Endothelial cell of umbilical vein (primary cell): ENCODE measurements around the gene TPO. TPM values are rescaled to one million over a fixed set of nuclear protein-coding genes. Genes with fewer than 3 reads are reported as not detected.

Experiments used
- BruUV-seq: library from RNA; stranded (reverse); fragments of 400-500 nt; replicated peaks from 2 replicates; lab custom pipeline; 2021; lab: Mats Ljungman, UMichigan
- CTCF ChIA-PET: fragments of 300-600, 350-600 bp; sonication (Branson Sonifier 250); formaldehyde crosslinking; loops from one replicate; lab custom pipeline; 2021; ENCODE audit warnings: antibody characterized with exemption, inconsistent platforms; lab: Charles Lee
- POLR2A ChIA-PET: fragments of 300-600, 350-600 bp; sonication (Branson Sonifier 250); formaldehyde crosslinking; loops from one replicate; lab custom pipeline; 2021; ENCODE audit warnings: antibody characterized with exemption, inconsistent platforms; lab: Charles Lee
- DNase-seq: peaks from one replicate; pipeline ENCODE4 v3.0.0-alpha.2; 2011; ENCODE audit warnings: low read depth, low spot score
- FAIRE-seq: peaks from 2 replicates; lab custom pipeline; 2011; peaks lifted over from hg19 to GRCh38; lab: Jason Lieb, UNC
- H2AFZ ChIP-seq: 2 replicates; pipeline ENCODE4 v1.6.0; 2012; ENCODE audit warnings: low read depth, low read length, control low read depth, inconsistent platforms
- H3K27ac ChIP-seq: 2 replicates; pipeline ENCODE4 v1.5.1; 2011; ENCODE audit warnings: low read depth, mild to moderate bottlenecking, control low read depth, low read length, moderate library complexity; ENCODE audit not compliant: insufficient read depth
- H3K27me3 ChIP-seq, 2 experiments: 2 replicates each; pipeline versions ENCODE4 v1.6.0 to v1.6.1; 2011; ENCODE audit warnings: low read length in 2 of 2, mixed read lengths in 1 of 2; ENCODE audit not compliant: control insufficient read depth in 2 of 2, insufficient read depth in 2 of 2
- H3K36me3 ChIP-seq, 2 experiments: 2 replicates in 1 of 2; 3 replicates in 1 of 2; pipeline ENCODE4 v1.5.1; 2011; ENCODE audit warnings: low read length in 2 of 2, mild to moderate bottlenecking in 1 of 2, moderate library complexity in 1 of 2; ENCODE audit not compliant: control insufficient read depth in 2 of 2, insufficient read depth in 2 of 2; ENCODE audit errors: extremely low read depth in 1 of 2
- H3K4me1 ChIP-seq: 3 replicates; pipeline ENCODE4 v1.5.1; 2011; ENCODE audit warnings: mild to moderate bottlenecking, low read length; ENCODE audit not compliant: control insufficient read depth, insufficient read depth; ENCODE audit errors: extremely low read depth
- H3K4me2 ChIP-seq: 2 replicates; pipeline ENCODE4 v1.6.1; 2011; ENCODE audit warnings: low read length, control low read depth, mixed read lengths; ENCODE audit not compliant: insufficient read depth
- H3K4me3 ChIP-seq, 3 experiments: fragments of 200-600 bp in 1 of 3; sonication (generic), shearing (Covaris generic) in 1 of 3; replicated peaks in 1 of 3; 2 replicates each; pipeline ENCODE4 v1.5.1; 2011 to 2016; ENCODE audit warnings: control low read depth in 3 of 3, low read length in 3 of 3, mild to moderate bottlenecking in 2 of 3, inconsistent platforms in 1 of 3, low read depth in 1 of 3, moderate library complexity in 1 of 3; ENCODE audit not compliant: insufficient read depth in 1 of 3
- H3K79me2 ChIP-seq: 2 replicates; pipeline ENCODE4 v1.6.0; 2012; ENCODE audit warnings: low read length, inconsistent platforms; ENCODE audit not compliant: control insufficient read depth, insufficient read depth
- H3K9ac ChIP-seq: replicated peaks from 2 replicates; pipeline ENCODE3; 2011; ENCODE audit warnings: low read length, control low read depth; ENCODE audit not compliant: insufficient read depth; ENCODE audit errors: extremely low read depth
- H3K9me1 ChIP-seq: replicated peaks from 3 replicates; pipeline ENCODE4 v1.6.0; 2011; ENCODE audit warnings: mild to moderate bottlenecking, low read length; ENCODE audit not compliant: control insufficient read depth, insufficient read depth; ENCODE audit errors: extremely low read depth
- H3K9me3 ChIP-seq: replicated peaks from 2 replicates; pipeline ENCODE4 v1.5.1; 2012; ENCODE audit warnings: low read length, inconsistent platforms; ENCODE audit not compliant: control insufficient read depth, insufficient read depth
- H4K20me1 ChIP-seq: replicated peaks from 2 replicates; pipeline ENCODE3; 2011; ENCODE audit warnings: mild to moderate bottlenecking, low read length; ENCODE audit not compliant: control insufficient read depth, insufficient read depth; ENCODE audit errors: extremely low read depth
- CTCF ChIP-seq, 2 donors: IDR thresholded peaks; 1 replicate in 1 of 2; 2 replicates in 1 of 2; pipeline ENCODE4 v1.5.1; 2011; ENCODE audit warnings: low read length in 2 of 2, mild to moderate bottlenecking in 2 of 2, moderate library complexity in 2 of 2, control low read depth in 1 of 2, inconsistent platforms in 1 of 2, low read depth in 1 of 2; ENCODE audit not compliant: insufficient read depth in 1 of 2; ENCODE audit errors: extremely low read depth in 1 of 2
- EZH2 ChIP-seq: IDR thresholded peaks from 2 replicates; pipeline ENCODE4 v1.6.1; 2012; ENCODE audit warnings: borderline replicate concordance, low read depth, mild to moderate bottlenecking, moderate library complexity, low read length, inconsistent platforms; ENCODE audit not compliant: severe bottlenecking
- FOS ChIP-seq: IDR thresholded peaks from 2 replicates; pipeline ENCODE4 v1.6.1; 2011; ENCODE audit warnings: mild to moderate bottlenecking, low read length, moderate library complexity, borderline replicate concordance; ENCODE audit not compliant: insufficient read depth
- GATA2 ChIP-seq: IDR thresholded peaks from 2 replicates; pipeline ENCODE4 v1.7.0; 2011; ENCODE audit warnings: low read depth, mild to moderate bottlenecking, moderate library complexity, mixed read lengths, low read length; ENCODE audit not compliant: insufficient read length, insufficient read depth
- JUN ChIP-seq: IDR thresholded peaks from 2 replicates; pipeline ENCODE4 v1.6.1; 2011; ENCODE audit warnings: borderline replicate concordance, low read depth; ENCODE audit not compliant: insufficient read length, insufficient read depth
- MAX ChIP-seq: IDR thresholded peaks from 2 replicates; pipeline ENCODE4 v1.6.1; 2011; ENCODE audit not compliant: insufficient read depth, insufficient read length
- MYC ChIP-seq: IDR thresholded peaks from one replicate; pipeline ENCODE4 v1.6.1; 2011; ENCODE audit warnings: mild to moderate bottlenecking, low read depth, low read length
- POLR2A ChIP-seq: IDR thresholded peaks from 2 replicates; pipeline ENCODE4 v1.6.1; 2012; ENCODE audit warnings: low read depth, mild to moderate bottlenecking, control low read depth, low read length
- POLR2AphosphoS5 ChIP-seq: IDR thresholded peaks from 2 replicates; pipeline ENCODE4 v1.6.1; 2012; ENCODE audit warnings: low read depth, mild to moderate bottlenecking, control low read depth, low read length, moderate library complexity; ENCODE audit not compliant: insufficient read depth
- dilution Hi-C: fragments of 300-500 bp; cut with MboI; formaldehyde crosslinking; loops from one replicate; pipeline ENCODE4 v1.15.0; 2019; ENCODE audit warnings: low sequenced_read_pairs; ENCODE audit not compliant: extremely low pct_ligation_motif_present
- intact Hi-C: fragments of 100-400 bp; cut with micrococcal nuclease; formaldehyde crosslinking; loops from one replicate; pipeline ENCODE4 v1.10.0; 2022
- polyA plus RNA-seq, 4 experiments: library from polyadenylated mRNA; depleted of rRNA in 3 of 4; stranded (reverse) in 3 of 4; unstranded in 1 of 4; fragments of >200 nt; gene quantifications; 2 replicates each; pipeline versions ENCODE4 v1.2.1 to v1.2.3, GENCODE V29; 2011 to 2012; ENCODE audit warnings: missing spikeins in 1 of 4
- total RNA-seq: library from RNA; stranded (reverse); gene quantifications from 2 replicates; pipeline ENCODE4 v1.2.3, GENCODE V29; 2021

Gene TPO
- total and polyA plus RNA-seq, 2 donors (not counting 3 experiments of a cell fraction or from before 2014, with no cell fraction given): not detected

GRCh38 chr2:1472350-1472749 lies 59.1 kb downstream of the TPO start:
- no peak for TF ChIP-seq GATA2
- no peak for TF ChIP-seq POLR2A
- no peak for TF ChIP-seq FOS
- no peak for TF ChIP-seq JUN
- no peak for TF ChIP-seq MYC
- no peak for TF ChIP-seq POLR2AphosphoS5
- no peak for TF ChIP-seq CTCF (IDR thresholded peaks at IDR 0.05; ENCODE audit: extremely low read depth in 1 of 2, insufficient read depth in 1 of 2, low read depth in 1 of 2, low read length in 2 of 2)
- no peak for TF ChIP-seq EZH2
- TF ChIP-seq MAX: no peak
- ChIA-PET POLR2A (no interaction called here), CTCF (no interaction called here)
- no TSS peak for BruUV-seq
- Histone ChIP-seq H3K4me1 (no peaks in the 10 kb centered on the region), H3K9me1 (no peaks in the 10 kb centered on the region), H2AFZ (no peak overlapping the region), H3K4me2 (no peak overlapping the region), H3K9me3 (peaks cover 4% of the 10 kb centered on the region), H3K27ac (no peak overlapping the region), H3K9ac (no peak overlapping the region), H3K27me3 (no peaks in the 10 kb centered on the region), H3K36me3 (no peaks in the 10 kb centered on the region), H3K79me2 (no peaks in the 10 kb centered on the region), H3K4me3 (no peak overlapping the region), H4K20me1 (no peaks in the 10 kb centered on the region)
- DNase-seq: no peak
- FAIRE-seq: no peak
- intact Hi-C loops: no loop called here
- dilution Hi-C loops: no loop called here
